Measurements from ENCODE around the gene MFAP2.

- TF ChIP-seq, protein P1, sequence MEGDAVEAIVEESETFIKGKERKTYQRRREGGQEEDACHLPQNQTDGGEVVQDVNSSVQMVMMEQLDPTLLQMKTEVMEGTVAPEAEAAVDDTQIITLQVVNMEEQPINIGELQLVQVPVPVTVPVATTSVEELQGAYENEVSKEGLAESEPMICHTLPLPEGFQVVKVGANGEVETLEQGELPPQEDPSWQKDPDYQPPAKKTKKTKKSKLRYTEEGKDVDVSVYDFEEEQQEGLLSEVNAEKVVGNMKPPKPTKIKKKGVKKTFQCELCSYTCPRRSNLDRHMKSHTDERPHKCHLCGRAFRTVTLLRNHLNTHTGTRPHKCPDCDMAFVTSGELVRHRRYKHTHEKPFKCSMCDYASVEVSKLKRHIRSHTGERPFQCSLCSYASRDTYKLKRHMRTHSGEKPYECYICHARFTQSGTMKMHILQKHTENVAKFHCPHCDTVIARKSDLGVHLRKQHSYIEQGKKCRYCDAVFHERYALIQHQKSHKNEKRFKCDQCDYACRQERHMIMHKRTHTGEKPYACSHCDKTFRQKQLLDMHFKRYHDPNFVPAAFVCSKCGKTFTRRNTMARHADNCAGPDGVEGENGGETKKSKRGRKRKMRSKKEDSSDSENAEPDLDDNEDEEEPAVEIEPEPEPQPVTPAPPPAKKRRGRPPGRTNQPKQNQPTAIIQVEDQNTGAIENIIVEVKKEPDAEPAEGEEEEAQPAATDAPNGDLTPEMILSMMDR (IDR thresholded peaks at IDR 0.05), result no peak
- TF ChIP-seq POLR2A (IDR thresholded peaks at IDR 0.05), result no peak
Observed at GRCh38 chr1:16993521-16994038, 13.2 kb upstream of the MFAP2 start.
